ENCODE data around the gene ARHGAP31.
A peak's percentile ranks its signal among the peaks of the same experiment; 100 is the strongest.
"Not testable (repeated sequence)": the region's sequence is repeated elsewhere in the genome, so short reads cannot be mapped to it uniquely, and the experiment has no call there.

ARHGAP31 gene

GRCh38 chr3:119322021-119322834, 28.0 kb downstream of the ARHGAP31 start:
- DNase-seq, result no peak

- DNase-seq, result peak; percentile 95 to 96
These were observed 28.9 kb downstream of the ARHGAP31 start for GRCh38 chr3:119322835-119323722.

DNA sequence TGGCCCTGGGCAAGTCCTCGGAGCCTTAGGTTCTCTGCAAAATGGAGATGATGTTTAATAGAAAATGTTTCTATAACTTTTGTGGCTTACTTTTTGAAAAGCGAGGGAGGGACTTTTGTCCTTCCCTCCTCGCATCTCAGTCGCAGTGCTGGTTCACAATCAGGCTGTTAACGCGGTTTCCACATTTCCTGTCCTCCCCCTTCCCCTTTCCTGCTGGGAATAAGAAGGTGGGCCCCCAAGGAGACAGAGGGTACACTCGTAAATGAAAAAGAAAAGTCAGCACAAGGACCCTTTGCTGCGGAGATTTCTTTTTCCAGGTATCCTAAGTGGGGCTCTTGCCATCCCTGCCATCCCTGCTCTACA, 29.5 kb downstream of the ARHGAP31 start:
- no peak for DNase-seq

GRCh38 chr3:119324899-119325298, 30.7 kb downstream of the ARHGAP31 start:
- DNase-seq, result no peak

GRCh38 chr3:119326976-119327375, 32.8 kb downstream of the ARHGAP31 start:
- no peak for DNase-seq

- DNase-seq, result no peak
These were observed 35.4 kb downstream of the ARHGAP31 start for GRCh38 chr3:119329551-119329950.

GRCh38 chr3:119330181-119330580, 36.0 kb downstream of the ARHGAP31 start:
- no peak for DNase-seq

DNA sequence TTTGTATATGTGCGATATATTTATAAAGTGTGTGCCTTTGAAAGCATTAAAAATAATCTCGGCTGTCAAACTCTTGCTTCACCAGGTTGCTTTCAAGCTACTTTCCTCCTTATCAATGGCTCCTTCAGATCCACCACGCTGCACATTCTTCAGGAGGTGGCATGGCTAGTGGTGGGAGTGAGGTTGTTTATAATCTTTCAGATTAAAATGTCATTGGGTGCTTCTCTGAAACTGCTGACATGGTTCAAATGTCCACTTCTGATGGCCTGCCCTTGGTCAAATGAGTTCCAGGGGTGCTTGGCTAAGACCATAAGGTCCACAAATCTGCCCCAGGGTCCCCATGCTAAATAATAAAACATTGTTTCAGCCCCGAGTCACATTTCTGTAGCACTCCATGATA, 36.7 kb downstream of the ARHGAP31 start:
- no peak for DNase-seq

GRCh38 chr3:119331661-119332060, 37.5 kb downstream of the ARHGAP31 start:
- DNase-seq, result no peak

- no peak for DNase-seq
These were observed 39.8 kb downstream of the ARHGAP31 start for GRCh38 chr3:119333773-119334509.

DNA sequence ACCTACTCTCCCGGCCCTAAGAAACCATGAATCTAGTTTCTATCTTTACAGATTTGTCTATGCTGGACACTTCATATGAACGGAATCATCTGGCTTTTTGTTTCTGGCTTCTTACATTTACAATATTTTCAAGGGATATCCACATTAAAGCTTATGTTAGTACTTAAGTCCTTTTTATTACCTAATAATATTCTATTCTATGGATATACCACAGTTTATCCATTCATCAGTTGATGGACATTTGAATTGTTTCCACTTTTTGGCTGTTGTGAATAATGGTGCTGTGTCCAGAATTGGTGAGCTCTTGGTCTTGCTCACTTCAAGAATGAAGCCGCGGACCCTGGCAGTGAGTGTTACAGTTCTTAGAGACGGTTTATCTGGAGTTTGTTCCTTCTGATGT, 42.6 kb downstream of the ARHGAP31 start:
- DNase-seq, result no peak

GRCh38 chr3:119337407-119337806, 43.2 kb downstream of the ARHGAP31 start:
- not testable (repeated sequence) for DNase-seq

DNA sequence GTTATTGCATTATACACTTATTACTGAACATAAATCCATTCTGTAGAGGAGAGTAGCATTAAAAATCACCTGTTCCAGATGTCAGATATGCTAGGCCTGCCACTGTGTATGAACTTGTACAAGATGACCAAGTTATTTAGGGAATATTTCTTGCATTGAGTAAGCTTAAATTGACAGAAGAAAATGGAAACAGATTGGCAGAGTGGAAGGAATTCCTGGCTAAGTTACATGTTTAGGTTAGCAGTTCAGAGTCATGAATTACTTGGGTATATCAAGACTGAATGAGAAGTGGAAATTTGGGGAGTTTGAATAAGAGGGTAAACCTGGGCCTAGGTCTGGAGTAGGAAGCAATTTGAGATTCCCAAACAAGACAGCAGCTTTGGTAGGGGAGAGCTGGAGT, 44.6 kb downstream of the ARHGAP31 start:
- DNase-seq, result no peak

DNA sequence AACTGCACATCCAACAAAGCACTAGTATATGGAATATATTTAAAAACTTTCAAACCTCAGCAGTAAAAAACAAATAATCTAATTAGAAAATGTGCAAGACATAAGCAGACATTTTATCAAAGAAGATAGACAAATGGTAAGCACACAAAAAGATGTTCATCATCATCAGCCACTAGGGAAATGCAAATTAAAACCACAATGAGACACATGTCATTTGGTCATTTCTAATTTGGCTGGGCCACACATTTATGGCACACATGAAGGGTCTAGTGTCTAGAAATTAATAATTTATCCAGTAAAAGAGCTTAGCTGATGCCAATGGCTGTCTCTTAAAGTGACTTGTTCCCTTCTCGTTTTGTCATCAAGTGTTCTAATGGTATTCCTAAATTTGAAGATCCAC, 45.8 kb downstream of the ARHGAP31 start:
- no peak for DNase-seq

- DNase-seq, result no peak
These were observed 46.3 kb downstream of the ARHGAP31 start for GRCh38 chr3:119340446-119340845.

GRCh38 chr3:119342176-119342575, 48.0 kb downstream of the ARHGAP31 start:
- no peak for DNase-seq

GRCh38 chr3:119343719-119344118, 49.5 kb downstream of the ARHGAP31 start:
- DNase-seq, result no peak

DNA sequence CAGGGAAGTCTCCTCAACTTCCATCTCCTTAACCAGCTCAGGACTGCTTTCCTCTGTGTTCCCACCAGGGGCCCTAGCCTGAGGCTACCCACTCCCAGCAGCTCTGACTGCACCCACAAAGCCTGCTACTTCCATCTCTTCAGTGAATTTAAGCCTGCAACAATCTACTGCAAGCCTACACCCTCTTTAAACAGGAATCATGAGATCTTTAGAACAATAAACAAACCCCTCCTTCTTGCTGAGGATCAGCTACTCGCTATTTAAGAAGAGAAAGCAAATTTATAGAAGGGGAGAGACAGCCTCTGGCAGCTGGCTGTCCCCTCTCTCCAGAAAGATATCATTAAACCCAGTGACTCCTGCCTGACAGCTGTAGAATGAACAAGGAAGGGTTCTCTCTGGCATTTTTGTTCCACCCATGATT, 51.9 kb downstream of the ARHGAP31 start:
- no peak for DNase-seq

DNA sequence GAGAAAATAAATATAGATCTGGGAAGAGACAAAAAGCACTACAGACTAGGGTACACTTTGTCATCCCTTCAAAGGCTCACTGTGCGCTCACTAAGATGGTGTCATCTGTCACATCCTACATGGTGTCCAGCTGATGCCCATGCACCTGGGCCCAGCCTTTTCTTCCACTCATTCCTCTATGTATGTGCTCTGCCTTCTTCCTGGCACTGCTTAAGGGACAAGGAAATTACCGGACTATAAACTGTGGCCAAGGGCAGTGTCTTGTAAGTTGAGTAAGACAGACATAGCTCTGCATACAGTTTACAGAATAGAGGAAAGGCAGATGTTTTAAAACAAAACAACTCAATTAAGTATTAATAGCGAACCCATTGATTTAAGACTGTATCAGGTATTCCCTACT, 52.9 kb downstream of the ARHGAP31 start:
- DNase-seq, result no peak

- no peak for DNase-seq
These were observed 55.3 kb downstream of the ARHGAP31 start for GRCh38 chr3:119349354-119350041.

DNA sequence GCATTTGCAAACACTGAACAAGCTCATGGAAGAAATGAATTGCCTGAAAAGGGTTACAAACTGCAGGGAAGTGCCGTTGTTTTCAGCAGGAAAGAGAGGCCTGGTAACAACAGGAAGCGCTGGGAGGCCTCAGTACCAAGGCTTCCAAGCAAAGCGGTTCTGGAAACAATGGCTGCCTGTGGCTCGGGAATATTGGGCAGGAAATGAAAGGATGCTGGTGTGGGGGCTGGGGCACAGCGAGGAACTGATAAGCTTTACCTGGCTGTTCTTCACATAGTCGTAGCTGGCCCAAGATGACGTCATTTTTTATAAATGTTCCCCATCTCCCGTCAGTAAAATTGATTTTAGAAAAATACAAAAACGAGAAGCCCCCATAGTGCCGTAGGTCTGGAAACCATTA, 55.9 kb downstream of the ARHGAP31 start:
- no peak for DNase-seq

- DNase-seq, result no peak
These were observed 57.4 kb downstream of the ARHGAP31 start for GRCh38 chr3:119351581-119351980.
